GM21786 (cell line): ENCODE measurements around the gene DISP3.

Experiments used
- ATAC-seq: cut with Tn5 transposase; IDR thresholded peaks from one replicate; pipeline ENCODE4 v1.9.1; 2021; ENCODE audit not compliant: unreplicated experiment

Gene DISP3

GRCh38 chr1:11527541-11528452, 48.8 kb downstream of the DISP3 start:
- ATAC-seq = no peak

- ATAC-seq = no peak
Observed at GRCh38 chr1:11528611-11529261, 49.8 kb downstream of the DISP3 start.

- no peak for ATAC-seq
Observed at GRCh38 chr1:11529330-11529729, 50.4 kb downstream of the DISP3 start.

GRCh38 chr1:11529763-11530730, 51.1 kb downstream of the DISP3 start:
- ATAC-seq = no peak

- no peak for ATAC-seq
Observed at GRCh38 chr1:11530731-11531311, 51.9 kb downstream of the DISP3 start.

GRCh38 chr1:11531314-11531870, 52.4 kb downstream of the DISP3 start:
- no peak for ATAC-seq

- ATAC-seq = no peak
Observed at GRCh38 chr1:11531943-11532342, 53.0 kb downstream of the DISP3 start.

- no peak for ATAC-seq
Observed at GRCh38 chr1:11533790-11534787, 55.1 kb downstream of the DISP3 start.

GRCh38 chr1:11534846-11535245, 55.9 kb downstream of the DISP3 start:
- no peak for ATAC-seq

GRCh38 chr1:11535316-11535715, 56.4 kb downstream of the DISP3 start:
- ATAC-seq = no peak

- ATAC-seq = no peak
Observed at GRCh38 chr1:11535761-11536572, 57.0 kb downstream of the DISP3 start.

GRCh38 chr1:11536573-11537379, 57.8 kb downstream of the DISP3 start:
- ATAC-seq = no peak

- no peak for ATAC-seq
Observed at GRCh38 chr1:11537380-11537764, 58.4 kb downstream of the DISP3 start.

- ATAC-seq = no peak
Observed at GRCh38 chr1:11537854-11538591, 59.1 kb downstream of the DISP3 start.

- ATAC-seq = no peak
Observed at GRCh38 chr1:11538886-11539285, 59.9 kb downstream of the DISP3 start.

GRCh38 chr1:11539850-11540772, 61.2 kb downstream of the DISP3 start:
- ATAC-seq = no peak
